ENCODE data around the gene EEF2. TPM values are rescaled to one million over a fixed set of nuclear protein-coding genes. Genes with fewer than 3 reads are reported as not detected.

The EEF2 gene
- total RNA-seq, 2 donors from 2014 or later, result 1,268 to 1,436 TPM

- Histone ChIP-seq H3K4me1 (ENCODE audit: control insufficient read depth in 1 of 2, low read depth in 2 of 2) (peaks cover 25 to 37% of the 10 kb centered on the region in 2 donors), H3K9me3 (no peaks in the 10 kb centered on the region), H3K27ac (no peak overlapping the region), H3K27me3 (replicated peaks; ENCODE audit: insufficient read depth) (no peaks in the 10 kb centered on the region), H3K4me3 (no peak overlapping the region), H3K36me3 (peaks cover 69% of the 10 kb centered on the region)
- ATAC-seq (ENCODE audit: insufficient number of reproducible peaks, low FRiP score, low read depth) (no peak), DNase-seq (ENCODE audit: low spot score) (no peak)
- no peak for TF ChIP-seq CTCF (IDR thresholded peaks at IDR 0.05)
Observed at GRCh38 chr19:3981736-3982681, 3.3 kb downstream of the EEF2 start.

DNA sequence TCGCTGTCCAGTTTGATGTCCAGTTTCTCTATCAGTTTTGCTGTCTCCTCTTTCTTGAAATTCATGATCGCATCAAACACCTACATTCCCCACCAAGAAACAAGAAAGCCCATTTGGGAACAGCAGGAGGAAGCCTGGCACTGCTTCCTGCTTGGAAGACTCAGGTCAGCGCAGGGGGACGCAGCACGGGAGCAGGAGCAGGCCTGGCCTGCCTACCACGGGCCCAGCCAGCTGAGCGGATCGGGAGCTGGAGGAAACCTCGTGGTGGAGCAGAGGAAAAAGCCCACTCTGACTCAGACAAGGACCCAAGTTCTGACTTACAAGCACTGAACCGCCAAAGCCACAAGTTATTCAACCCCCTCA lies 3.9 kb downstream of the EEF2 start:
- Histone ChIP-seq H3K9me3 (no peaks in the 10 kb centered on the region), H3K4me1 (ENCODE audit: control insufficient read depth in 1 of 2, low read depth in 2 of 2) (peaks cover 19 to 31% of the 10 kb centered on the region in 2 donors), H3K27me3 (replicated peaks; ENCODE audit: insufficient read depth) (no peaks in the 10 kb centered on the region), H3K27ac (peak overlapping the region in 1 of 2 donors; percentile 20), H3K36me3 (peaks cover 75% of the 10 kb centered on the region), H3K4me3 (no peak overlapping the region)
- DNase-seq (ENCODE audit: low spot score), result no peak
- no peak for ATAC-seq (ENCODE audit: insufficient number of reproducible peaks, low FRiP score, low read depth)
- TF ChIP-seq CTCF (IDR thresholded peaks at IDR 0.05), result no peak

GRCh38 chr19:3980353-3981251 lies 4.7 kb downstream of the EEF2 start:
- no peak for ATAC-seq (ENCODE audit: insufficient number of reproducible peaks, low FRiP score, low read depth)
- H3K36me3 ChIP-seq, result peaks cover 82% of the 10 kb centered on the region

GRCh38 chr19:3979674-3980352 lies 5.5 kb downstream of the EEF2 start:
- Histone ChIP-seq H3K4me1 (ENCODE audit: control insufficient read depth in 1 of 2, low read depth in 2 of 2) (peaks cover 11 to 22% of the 10 kb centered on the region in 2 donors), H3K36me3 (peaks cover 86% of the 10 kb centered on the region), H3K27ac (no peak overlapping the region), H3K27me3 (replicated peaks; ENCODE audit: insufficient read depth) (no peaks in the 10 kb centered on the region), H3K9me3 (no peaks in the 10 kb centered on the region), H3K4me3 (no peak overlapping the region)
- DNase-seq (ENCODE audit: low spot score) (no peak), ATAC-seq (ENCODE audit: insufficient number of reproducible peaks, low FRiP score, low read depth) (no peak)
- no peak for TF ChIP-seq CTCF (IDR thresholded peaks at IDR 0.05)

More at GRCh38 chr19:3980353-3981251, 4.7 kb downstream of the EEF2 start:
- no peak overlapping the region for H3K4me3 ChIP-seq
- peak overlapping the region in 1 of 2 donors; percentile 20 for H3K27ac ChIP-seq
- no peak for DNase-seq (ENCODE audit: low spot score)
- H3K27me3 ChIP-seq (replicated peaks; ENCODE audit: insufficient read depth), result no peaks in the 10 kb centered on the region
- TF ChIP-seq CTCF (IDR thresholded peaks at IDR 0.05), result no peak
- peaks cover 11 to 23% of the 10 kb centered on the region in 2 donors for H3K4me1 ChIP-seq (ENCODE audit: control insufficient read depth in 1 of 2, low read depth in 2 of 2)
- H3K9me3 ChIP-seq, result no peaks in the 10 kb centered on the region

All from thoracic aorta (tissue), 2 donors.